ENCODE results near the gene HNRNPM.

Gene HNRNPM

DNA sequence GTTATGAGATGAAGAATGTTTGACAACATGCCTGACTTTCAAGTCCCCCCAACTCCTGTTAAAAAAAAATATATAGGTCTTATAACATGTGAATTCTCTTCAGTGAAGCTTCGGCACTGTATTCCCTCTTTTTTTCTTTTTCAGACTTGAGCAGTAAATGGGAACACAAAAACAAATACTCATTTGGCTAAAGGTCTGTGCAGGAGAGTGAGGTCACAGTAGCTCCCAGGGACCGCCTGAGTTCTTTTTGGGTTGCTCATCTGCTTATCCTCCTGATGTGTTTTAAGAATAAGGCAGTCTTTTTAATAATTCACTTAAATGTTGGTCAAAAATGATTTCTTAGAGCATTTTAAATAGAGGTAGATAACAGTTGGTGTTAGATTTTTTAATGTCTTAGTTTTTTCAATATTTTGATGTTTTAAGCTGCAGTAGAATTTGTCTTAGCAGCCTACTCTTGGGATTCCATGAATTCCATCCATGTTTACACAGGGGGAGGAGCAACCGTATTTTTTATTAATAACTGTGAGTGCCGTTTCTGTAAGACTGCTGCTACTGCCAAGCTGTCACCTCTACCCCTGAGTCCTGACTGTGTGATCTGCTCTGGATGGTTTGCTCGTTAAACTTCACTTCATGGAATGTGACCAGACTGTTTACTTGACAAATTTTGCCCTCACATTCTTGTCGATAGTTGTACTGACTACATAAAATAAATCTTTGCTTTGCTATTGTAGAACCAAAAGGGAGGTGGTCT lies 14.9 kb downstream of the HNRNPM start:
- DNase-seq (ENCODE audit: low read depth), result no peak

DNA sequence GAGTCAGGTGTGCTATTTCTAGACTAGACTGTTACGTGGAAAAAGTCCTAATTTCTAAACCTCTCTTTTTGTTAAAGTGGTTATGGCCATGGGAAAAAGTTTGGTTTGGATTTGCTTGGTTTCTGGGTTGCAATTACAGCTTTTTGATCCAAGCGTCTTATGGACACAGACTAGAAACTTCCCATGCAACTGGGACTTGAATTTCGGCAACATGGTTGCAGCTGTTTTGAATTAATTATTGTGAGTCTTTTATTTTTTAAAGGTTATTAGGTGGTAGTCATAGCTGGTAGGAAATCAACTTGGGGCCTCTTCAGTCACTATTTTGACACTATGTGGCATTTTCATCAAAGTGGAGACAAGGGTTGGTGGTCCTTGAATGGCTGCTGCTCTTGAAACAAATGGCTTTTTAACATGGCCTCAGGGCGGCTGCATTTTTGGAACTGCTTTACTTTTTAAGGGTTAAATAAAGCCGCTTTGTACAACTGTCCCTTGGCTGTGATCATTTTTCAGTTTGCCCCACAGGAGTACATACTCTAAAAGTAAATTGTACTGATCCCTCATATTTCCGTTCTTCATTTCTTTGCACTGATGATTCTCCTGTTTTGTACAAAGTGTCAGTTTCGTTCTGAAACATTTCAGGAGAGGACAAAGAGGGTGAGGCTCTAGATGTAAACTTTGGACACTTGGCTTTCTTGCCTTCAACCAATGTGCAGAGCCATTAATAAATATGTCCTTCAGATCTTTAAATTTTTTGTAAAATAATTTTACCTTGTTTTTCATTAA lies 15.9 kb downstream of the HNRNPM start:
- no peak for DNase-seq (ENCODE audit: low read depth)

DNA sequence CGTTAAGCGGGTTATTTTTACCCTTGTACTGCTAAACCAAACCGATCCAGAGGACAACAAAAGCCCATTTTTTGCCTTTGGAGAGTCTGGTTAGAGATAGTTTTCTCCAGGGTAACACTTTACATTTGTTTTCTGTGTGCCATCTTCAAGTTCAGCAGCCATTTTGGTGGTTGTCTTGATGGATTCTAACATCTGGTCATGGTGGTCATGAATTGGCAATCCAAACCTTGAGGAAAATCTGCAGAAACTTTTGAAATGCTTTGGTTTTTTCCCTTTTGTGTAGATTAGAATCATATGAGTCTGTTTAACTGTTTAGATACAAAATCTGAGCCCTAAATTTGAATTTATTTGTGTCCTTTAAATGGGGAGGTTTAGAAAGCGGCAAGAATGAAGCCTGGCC lies 16.6 kb downstream of the HNRNPM start:
- DNase-seq (ENCODE audit: low read depth), result no peak

DNA sequence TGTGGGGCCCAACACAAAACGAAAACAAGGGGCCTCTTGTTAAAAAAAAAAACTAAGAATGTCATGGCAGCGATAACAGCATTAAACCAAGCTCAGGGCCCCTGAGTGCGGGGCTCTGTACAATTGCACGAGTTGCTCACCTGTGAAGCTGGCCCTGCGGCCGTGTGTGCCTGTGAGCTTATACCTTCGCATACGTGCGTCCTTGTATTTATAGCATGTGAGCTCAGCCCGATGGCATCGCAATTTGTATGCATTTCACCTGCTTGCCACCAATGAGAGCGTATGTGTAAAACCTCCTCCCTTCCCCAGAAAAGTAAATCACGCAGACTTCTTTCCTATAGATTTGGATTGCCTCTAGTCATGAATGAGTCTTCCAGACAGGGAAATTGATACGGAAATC lies 17.1 kb downstream of the HNRNPM start:
- DNase-seq (ENCODE audit: low read depth), result no peak

DNA sequence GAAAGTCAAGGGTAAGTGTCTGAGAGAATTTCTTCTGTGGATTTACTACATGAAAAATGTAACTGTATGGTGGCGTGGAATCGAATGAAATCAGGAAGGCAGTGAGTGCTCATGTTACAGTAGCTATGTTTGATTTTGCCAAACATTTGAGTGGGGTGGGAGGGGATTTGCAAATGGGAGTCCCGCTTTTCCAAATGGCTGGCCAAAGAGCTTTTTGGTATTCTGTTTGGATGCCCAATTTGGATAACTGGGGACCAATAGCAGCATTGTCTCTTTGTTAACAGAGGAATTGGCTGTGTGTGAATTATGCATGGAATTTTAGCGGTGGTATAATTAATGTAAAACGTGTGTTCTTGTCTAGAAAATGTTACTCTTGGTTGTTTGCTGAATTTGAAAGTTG lies 17.8 kb downstream of the HNRNPM start:
- no peak for DNase-seq (ENCODE audit: low read depth)

GRCh38 chr19:8463365-8463764 lies 18.6 kb downstream of the HNRNPM start:
- no peak for DNase-seq (ENCODE audit: low read depth)

GRCh38 chr19:8466018-8466417 lies 21.2 kb downstream of the HNRNPM start:
- DNase-seq (ENCODE audit: low read depth), result no peak

DNA sequence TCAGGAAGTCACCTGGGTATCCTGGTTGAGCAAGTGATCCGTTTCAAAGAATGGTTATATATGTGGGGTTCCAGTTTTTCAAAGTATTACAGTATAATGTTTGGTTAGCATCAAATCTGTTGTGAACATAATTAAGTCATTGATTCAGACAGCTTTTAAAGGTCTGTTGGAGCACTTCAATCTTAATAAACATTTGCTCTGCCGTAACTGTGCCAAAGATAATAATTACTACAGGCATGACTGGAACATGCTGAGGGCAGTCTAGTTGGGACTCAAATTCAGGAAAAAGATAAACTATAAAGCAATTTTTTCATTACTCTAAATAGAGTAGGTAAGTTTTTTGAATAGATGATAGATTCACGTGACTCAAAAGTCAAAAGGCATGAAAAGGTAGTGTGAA lies 23.3 kb downstream of the HNRNPM start:
- DNase-seq (ENCODE audit: low read depth), result no peak

DNA sequence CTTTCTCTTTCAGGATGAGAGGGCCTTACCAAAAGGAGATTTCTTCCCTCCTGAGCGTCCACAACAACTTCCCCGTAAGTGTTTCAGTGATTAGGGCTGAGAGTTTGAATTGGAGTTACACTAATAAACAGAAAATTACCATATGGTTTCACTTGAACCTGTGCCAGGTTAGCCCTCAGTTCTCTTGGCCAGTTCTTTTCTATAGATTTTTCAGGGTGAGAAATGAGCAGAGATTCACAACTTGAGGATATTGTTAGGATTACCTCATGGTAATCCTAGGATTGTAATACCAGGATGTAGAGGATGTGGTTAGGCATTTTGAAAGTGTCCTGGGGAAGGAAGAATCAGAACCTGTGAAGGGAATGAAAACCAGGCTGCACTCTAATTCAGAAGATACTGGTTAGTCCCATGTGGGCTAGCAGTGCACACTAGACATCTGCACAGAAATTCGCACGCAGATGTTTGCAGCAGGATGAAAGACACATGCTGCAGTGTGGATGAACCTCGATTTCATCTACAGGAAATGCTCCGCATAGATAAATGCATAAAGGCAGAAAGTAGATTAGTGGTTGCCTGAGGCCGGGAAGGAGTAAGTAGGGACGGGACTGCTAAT lies 24.1 kb downstream of the HNRNPM start:
- DNase-seq (ENCODE audit: low read depth), result no peak

DNA sequence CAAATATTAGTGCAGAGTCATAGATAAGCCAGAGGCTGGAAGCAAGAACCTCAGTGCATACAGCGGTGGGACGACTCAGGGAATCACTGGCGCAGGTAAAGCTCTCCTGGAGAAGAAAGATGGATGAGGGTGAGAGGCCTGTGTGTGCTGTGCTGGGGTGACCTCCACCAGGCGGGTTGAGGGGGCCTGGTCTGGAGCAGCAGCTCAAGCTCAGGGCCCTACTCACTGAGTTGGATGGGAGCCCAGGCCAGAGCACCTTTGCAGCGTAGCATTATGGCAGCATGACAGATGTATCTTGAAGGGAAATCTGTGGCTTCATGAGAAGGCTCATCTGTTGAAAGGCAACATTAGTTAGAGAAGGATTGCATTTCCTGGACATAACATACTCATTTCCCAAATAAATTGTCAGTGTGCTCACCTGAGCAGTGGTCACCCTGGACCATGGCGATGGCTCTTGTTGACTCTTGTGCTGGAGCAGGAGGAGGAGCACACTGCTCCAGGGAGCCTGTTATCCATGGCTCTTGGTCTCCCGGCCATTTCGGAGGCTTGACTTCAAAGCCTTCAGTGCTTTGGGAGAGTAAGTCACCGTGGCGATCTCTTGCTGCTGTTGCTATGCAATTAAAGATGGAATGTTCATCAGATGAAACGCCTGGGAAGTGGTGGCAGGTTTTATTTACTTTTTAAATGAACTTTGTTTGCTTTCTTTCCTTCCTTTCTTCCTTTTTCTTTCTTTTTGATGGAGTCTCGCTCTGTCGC lies 25.0 kb downstream of the HNRNPM start:
- DNase-seq (ENCODE audit: low read depth), result no peak

- no peak for DNase-seq (ENCODE audit: low read depth)
These were observed 29.1 kb downstream of the HNRNPM start for GRCh38 chr19:8473648-8474476.

DNA sequence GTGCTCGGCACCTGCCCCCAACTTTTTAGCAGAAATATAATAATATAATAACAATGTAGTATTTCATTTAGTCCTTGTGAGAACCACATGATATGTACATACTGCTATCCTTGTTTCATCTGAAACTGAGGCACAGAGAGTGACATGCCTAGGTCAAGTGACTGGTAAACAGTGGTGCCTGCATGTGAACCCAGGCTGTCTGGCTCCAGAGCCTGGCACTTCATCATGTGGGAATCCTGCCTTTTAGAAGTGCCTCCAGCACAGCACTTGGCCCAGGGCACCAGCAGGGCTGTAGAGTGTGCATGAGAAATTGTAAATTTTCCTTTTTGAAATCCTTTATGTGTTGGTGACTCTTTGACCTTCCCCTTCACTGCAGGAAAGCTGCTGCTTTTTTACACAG lies 30.2 kb downstream of the HNRNPM start:
- DNase-seq (ENCODE audit: low read depth), result no peak

DNA sequence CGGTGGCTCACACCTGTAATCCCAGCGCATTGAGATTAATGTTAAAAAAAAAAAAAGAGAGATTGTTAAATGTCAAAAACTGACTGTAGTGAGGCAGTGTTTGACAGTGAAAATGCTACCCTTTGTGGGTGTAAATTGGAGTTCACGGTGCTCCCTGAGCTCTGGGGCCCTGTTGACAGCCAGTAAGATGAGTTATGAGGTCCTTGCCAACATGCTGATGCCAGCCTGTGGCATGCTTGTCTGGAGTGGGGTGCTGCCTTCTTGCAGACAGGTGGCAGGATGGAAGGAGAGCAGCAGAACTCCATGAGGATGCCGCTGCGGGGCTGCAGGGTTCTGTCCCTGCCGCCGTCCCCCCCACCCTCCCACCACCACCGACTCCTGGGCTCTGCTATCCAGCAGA lies 31.7 kb downstream of the HNRNPM start:
- no peak for DNase-seq (ENCODE audit: low read depth)

- DNase-seq (ENCODE audit: low read depth), result no peak
These were observed 33.1 kb downstream of the HNRNPM start for GRCh38 chr19:8477889-8478288.

GRCh38 chr19:8478598-8478997 lies 33.8 kb downstream of the HNRNPM start:
- DNase-seq (ENCODE audit: low read depth), result no peak

GRCh38 chr19:8481201-8481600 lies 36.4 kb downstream of the HNRNPM start:
- DNase-seq (ENCODE audit: low read depth), result no peak

GRCh38 chr19:8481616-8482015 lies 36.8 kb downstream of the HNRNPM start:
- no peak for DNase-seq (ENCODE audit: low read depth)

GRCh38 chr19:8482696-8483095 lies 37.9 kb downstream of the HNRNPM start:
- DNase-seq (ENCODE audit: low read depth), result no peak

GRCh38 chr19:8483165-8483564 lies 38.4 kb downstream of the HNRNPM start:
- no peak for DNase-seq (ENCODE audit: low read depth)

DNA sequence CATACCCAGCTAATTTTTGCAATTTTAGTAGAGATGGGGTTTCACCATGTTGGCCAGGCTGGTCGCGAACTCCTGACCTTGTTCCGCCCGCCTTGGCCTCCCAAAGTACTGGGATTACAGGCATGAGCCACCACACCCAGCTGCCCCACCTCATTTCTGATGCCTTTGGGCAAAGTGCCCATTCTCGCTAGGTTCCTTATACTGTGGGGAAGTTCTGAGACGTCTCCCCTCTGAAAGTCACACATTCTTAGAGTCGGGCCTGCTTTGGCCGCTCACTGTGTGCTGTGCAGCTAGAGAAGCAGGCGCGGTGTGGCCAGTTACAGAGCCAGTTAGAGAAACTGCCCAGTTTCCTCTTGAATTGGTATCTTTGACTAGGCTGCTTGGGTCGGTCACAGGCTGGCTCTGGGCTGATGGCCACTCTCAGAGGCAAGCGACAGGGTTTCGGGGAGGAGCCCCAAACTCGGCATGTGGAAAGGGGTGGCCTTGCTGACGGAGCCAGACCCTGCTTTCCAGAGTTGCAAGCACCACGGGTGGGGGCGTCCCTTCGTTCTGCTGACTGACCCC lies 39.6 kb downstream of the HNRNPM start:
- DNase-seq (ENCODE audit: low read depth), result no peak
